HG03558 (cell line): ENCODE data around the gene DCAF4.
"Not testable (repeated sequence)": the region's sequence is repeated elsewhere in the genome, so short reads cannot be mapped to it uniquely, and the experiment has no call there.

Experiments used
- ATAC-seq: cut with Tn5 transposase; IDR thresholded peaks from one replicate; pipeline ENCODE4 v1.9.1; 2021; ENCODE audit warnings: moderate number of reproducible peaks; ENCODE audit not compliant: unreplicated experiment; ENCODE audit errors: extremely low read depth

Gene DCAF4

DNA sequence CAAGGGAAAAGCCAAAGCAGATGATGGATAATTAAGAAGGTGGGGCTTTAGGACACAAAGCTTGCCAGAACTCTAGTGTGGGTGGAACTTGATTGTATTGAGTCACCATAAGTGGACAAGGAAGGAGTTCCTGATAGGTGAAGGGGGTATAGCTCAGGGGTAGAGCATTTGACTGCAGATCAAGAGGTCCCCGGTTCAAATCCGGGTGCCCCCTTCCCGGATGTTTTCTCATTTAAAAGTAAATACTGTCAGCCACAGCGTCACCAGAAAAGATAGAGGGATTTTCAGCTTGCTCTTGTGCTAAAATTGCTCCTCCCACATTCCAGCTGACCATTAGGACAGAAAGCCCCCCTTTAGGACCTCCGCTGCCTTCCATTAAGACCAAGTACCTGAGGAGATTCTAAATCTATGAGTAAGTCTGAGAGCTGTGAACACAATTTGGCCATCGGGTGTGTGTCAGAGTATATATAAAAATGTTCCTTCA is 36.6 kb downstream of the DCAF4 start:
- ATAC-seq, result no peak

DNA sequence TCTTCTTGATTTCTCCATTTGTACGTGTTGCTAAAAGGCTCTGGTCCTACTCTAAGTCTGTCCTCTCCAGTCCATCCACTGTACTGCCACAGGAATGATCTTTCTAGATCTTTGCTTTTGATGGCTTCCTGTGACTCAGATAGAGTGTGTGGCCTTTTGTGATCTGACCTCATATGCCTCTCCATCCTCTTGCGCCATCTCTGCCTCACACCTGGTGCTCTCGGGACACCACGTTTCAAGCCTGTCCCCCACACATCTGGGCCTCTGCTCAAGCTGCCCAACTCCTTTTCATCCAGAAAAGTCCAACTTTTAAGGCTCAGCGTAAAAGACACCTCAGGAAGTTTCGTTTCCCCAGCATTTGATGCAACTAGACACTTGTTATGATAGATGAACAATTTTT is 39.0 kb downstream of the DCAF4 start:
- no peak for ATAC-seq

DNA sequence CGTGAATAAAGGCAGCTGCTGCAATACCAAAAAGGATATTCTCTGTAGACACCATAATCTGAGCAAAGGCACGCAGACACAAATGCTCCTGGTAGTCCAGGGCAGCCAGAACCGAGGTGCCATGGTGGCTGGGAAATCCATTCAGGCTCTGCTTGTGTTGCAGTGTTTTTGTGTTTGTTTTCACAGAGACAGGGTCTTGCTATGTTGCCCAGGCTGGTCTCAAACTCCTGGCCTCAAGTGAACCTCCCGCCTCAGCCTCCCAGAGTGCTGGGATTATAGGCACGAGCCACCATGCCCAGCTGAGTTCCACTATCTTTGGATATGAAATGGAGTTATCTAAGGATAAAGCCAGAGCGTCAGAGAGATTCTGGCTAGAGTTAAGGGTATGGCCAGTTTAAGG is 39.8 kb downstream of the DCAF4 start:
- ATAC-seq, result no peak

DNA sequence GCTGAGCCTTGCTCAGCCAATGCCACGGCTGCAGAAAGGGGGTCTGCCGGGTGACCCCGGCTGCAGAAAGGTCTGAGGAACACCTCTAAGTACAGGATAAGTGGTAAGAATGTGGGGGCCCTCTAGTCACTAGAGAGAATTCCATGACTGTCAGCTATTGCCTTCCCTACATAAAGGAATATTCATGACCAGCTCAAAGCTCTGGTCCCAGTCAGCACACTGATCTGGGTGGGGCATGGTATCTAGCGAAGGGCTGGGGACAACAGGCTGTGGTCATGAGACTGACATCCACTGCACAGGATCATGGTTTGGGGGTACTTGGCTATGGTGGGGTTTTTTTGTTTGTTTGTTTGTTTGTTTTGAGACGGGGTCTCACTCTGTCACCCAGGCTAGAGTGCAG is 42.1 kb downstream of the DCAF4 start:
- no peak for ATAC-seq

DNA sequence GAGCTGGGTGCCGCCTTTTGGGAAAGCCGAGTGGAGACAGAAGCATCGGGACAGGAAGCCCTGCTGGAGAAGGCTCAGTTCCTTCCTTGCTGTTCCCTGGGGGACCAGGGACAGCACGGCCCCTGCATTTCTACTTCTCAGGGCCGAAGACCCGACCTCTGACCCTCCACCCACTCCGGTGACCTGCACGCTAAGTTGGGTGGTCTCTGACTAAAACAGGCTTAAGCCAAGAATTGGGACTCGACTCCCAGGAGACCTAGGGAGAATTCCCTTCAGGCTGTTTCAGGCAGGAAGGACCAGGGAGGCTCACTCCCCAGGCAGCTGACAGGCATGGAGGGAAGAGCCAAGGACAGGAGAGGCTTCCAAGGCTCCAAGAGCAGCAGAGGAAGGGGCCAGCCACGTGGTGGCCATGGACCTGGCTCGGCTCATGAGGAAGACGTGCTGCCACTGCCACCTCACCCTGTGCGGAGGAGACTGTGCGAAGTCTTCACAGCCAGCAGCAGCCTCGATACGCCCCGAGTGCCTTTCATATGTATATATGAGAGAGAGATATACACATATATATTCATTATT is 43.9 kb downstream of the DCAF4 start:
- no peak for ATAC-seq

DNA sequence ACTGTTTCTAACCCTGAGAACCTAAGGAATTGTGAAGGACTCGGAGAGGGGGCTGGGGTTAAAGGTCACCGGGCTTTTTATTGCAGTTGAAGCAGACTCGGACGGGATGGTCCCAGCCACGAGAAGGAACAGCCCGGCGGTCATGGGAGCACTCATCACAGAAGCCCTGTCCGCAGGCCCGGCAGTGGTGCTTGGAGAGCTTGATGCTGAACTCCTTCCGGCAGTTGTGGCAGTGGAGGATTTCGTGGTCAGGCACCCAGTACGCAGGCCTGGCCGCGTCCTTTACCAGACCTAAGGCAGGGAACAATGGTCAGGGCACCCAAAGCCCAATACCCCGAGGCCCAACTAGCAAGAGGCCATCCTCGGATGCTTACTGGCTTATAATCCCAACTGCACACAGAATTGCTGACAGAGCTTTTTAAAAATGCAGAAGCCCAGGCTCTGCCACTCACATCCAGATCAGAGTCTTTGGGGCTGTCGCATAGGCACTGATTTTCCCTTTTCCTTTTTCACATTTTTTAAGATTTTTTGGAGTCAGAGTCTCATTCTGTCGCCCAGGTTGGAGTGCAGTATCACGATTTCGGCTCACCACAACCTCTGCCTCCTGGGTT is 44.7 kb downstream of the DCAF4 start:
- no peak for ATAC-seq

DNA sequence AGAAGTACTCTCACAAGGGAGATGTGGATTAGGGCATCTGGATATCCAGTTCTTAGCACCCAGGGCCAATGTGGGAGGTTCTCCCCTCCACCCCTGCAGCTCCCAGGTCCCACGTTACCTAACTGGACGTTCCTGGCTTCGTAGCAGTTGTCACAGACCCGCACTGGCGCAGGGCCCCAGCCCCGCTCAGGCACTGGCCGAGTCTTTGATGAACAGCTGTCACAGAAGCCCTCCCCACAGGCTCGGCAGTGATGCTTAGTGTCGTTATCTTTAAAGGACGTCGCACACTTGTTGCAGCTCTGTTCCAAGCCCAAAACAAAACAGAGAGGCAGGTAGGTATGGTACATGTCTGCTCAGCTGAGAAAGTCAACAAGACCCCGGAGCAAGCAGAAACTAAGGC is 48.4 kb downstream of the DCAF4 start:
- ATAC-seq, result no peak

DNA sequence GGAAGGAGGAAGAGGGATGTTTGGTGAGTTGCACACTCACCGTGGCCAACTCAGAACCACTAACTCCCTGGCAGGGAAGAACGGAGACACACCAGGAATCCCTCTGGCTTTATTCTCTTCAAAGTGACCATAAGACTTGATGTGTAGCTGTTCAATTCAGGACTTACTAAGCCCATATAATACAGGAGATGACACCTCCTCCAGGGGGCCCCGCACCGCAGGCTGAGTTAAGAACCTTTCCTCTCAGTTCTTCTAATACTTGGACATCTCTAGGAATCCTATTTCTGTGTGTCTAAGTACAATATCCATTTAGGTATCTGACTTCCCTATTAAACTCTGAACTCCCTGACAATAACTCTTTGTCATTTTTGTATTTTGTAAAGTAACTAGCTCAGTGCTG is 49.5 kb downstream of the DCAF4 start:
- no peak for ATAC-seq

DNA sequence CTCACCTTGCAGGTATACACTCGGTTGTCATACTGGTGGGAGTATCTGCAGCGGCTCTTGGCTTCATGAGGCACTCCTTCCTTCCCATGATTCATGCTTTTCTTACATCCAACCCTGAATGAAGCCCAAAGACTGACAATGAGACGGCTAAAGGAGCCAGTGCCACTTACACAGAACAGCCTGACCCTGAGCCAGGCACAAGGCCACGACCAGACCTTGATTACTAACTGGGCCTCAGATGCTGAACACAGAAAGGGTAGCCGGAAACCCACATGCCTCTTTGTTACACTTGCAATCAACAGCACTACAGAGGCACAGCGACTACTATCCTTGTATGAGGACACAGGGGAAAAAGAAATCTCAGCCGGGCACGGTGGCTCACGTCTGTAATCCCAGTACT is 52.6 kb downstream of the DCAF4 start:
- ATAC-seq, result no peak

DNA sequence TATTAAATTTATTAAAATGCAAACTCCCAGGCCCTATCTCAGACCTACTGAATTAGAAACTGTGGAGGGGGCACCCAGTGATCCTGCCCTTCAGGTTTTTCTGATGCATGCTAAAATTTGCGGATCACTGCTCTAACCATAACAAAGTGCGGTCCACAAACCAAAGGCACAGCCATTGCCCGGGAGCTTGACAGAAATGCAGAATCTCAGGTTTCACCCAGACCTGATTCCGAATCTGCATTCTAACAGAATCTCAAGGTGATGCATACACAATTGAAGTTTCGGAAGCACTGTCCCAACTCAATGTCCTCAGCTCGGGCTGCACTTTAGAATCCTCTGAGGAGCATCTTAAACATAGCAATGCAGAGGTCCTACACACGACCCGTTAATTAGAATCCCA is 54.6 kb downstream of the DCAF4 start:
- ATAC-seq, result no peak

DNA sequence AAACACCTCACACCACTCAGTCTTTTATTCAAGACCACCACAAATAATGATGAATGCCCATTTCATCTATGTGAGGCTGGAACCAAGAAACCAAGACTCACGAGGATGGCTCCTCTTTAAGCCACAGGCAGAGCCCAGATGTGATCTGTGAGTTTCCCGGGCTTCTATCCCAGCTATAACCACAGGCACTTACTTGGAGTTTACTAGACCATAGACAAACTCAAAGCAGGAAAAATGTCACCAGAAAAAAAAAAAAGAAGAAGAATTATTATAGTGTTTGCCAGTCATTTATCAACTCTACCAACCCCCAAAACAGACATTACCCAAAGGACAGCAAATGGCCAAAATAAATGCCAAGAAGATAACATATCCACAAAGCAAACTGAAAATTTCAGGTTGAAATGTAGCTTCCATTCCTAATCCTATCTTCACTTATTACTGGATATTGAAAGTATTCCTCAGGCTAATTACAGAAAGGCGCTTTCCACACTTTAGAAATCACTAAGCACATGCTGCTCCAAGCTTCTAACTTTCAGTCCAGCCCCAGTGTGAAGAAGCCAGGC is 56.0 kb downstream of the DCAF4 start:
- ATAC-seq, result no peak

DNA sequence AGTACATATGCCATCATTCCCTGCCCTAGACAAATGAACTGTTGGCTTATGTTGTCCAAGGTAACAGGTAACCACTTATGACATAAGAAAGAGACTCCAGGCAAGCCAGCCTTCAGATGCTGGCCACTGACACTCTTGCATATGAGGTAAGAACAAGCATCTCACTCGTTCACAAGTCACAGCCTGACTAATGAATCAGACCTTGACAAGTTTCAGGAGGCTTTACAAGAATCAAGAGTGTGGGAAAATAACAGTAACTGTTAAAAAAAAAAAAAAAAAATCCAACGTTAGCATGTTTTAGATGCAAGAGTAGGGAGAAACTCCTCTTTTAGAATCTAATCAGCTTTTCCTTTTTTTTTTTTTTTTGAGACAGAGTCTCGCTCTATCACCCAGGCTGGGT is 60.0 kb downstream of the DCAF4 start:
- no peak for ATAC-seq

DNA sequence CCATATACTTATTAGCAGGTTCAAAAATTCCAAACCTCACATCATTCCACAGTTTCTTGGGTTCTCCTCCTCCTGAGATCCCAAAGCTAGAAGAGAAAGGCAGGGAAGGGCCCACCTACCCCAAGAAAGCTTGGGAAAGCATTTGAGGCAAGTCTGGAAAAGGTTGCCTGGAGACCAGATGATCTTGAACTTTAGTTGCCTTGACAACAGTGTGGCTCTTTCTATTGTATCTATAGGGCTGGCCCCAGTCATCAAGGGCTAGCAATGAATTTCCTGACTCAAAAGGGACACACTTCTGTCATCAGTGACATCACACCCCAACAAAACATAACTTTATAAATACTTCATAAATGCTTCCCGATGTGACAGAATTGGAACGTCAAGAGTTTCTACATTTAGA is 60.6 kb downstream of the DCAF4 start:
- no peak for ATAC-seq

DNA sequence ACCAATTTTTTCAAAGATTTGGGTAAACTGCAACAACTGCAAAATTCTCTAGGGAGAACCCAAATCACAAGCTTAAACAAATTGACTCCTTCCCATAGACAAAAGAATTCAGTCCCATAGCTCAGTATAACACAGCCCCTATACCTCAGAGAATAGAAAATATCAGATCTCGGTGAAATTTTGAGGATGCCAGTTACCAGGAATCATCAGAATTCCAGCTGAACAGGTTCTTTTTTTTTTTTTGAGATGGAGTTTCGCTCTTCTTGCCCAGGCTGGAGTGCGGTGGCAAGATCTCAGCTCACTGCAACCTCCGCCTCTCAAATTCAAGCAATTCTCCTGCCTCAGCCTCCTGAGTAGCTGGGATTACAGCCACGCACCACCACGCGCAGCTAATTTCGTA is 63.9 kb downstream of the DCAF4 start:
- no peak for ATAC-seq

DNA sequence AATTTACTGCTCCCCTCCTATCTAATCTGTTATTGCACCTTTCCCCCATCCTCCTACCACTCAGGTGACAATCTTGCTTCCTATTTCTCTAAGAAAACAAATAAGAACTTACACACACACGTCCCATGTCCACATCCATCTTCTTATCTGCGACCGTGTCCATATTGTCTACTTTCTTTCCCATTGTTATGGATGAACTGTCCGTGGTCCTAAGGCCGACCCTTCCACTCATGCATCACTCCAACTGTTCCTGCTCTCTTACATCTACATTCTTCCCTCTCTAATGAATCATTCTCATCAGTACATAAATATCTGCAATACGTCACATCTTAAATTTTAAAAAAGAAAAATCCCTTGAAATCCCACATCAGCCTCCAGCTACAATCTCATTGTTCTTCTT is 70.7 kb downstream of the DCAF4 start:
- no peak for ATAC-seq

DNA sequence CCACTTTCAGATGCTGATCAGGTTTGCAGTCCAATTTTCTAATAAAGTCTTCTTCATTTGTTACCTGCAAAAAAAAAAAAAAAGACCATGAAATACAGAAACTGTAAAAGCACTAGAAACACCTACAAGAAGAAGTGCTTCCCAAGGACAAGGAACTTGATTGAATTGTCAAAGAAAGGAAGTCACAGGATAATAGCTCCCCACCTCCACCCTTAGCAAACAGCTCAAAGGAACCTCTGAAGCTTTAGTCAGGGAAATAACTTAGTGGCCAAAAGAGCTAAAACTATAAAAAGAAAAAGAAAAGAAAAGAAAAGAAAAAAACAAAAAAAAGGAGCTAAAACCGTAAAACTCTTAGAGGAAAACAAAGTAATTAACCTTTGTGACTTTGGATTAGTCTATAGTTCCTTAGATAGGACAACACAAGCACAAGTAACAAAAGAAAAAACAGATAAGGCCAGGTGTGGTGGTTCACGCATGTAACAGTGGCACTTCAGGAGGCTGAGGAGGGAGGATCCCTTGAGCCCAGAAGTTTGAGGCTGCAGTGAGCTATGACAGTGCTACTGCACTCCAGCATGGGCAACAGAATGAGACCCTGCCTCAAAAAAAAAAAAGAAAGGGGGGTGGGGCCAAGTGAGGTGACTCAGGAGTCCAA is 72.1 kb downstream of the DCAF4 start:
- no peak for ATAC-seq

DNA sequence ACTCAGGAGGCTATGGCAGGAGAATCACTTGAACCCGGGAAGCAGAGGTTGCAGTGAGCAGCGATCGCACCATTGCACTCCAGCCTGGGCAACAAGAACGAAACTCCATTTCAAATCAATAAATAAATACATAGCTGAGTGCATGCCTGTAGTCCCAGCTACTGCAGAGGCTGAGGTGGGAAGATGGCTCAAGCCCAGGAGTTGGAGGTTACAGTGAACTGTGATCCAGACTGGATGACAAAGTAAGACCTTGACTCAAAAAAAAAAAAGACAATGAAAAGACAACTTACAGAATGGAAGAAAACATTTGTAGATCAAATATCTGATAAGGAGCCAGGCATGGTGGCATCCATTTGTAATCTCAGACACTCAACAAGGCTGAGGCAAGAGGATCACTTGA is 73.1 kb downstream of the DCAF4 start:
- no peak for ATAC-seq

DNA sequence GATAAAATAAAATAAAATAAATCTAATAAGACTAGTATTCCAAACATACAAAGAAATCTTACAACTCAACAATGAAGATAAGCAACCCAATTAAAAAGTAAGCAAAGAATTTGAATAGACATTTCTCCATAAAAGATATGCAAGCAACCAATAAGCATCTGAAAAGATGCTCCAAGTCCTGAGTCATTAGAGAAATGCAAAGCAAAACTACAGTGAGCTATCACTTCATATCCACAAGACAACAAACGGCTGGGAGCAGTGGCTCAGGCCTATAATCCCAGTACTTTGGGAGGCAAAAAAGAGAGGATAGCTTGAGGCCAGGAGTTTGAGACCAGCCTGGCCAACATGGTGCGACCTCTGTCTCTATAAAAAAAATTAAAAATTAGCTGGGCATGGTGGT is 73.8 kb downstream of the DCAF4 start:
- ATAC-seq, result no peak

DNA sequence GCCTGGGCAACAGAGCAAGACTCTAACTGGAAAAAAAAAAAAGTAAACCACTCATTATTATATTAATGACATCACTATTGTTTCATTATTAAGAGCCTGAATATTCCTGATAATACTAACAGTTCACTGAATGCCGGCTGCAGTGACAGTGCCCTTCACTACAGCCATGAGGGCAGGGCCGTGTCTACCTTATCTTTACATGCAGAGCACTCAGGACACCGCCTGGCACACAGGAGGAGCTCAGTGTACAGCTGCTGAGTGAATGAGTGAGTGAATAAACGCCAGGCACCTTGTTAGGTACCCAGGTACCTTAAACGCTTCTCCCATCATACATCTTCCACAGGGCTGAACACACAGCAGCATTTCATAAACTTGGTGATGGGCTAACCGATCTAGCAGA is 77.4 kb downstream of the DCAF4 start:
- ATAC-seq, result no peak

DNA sequence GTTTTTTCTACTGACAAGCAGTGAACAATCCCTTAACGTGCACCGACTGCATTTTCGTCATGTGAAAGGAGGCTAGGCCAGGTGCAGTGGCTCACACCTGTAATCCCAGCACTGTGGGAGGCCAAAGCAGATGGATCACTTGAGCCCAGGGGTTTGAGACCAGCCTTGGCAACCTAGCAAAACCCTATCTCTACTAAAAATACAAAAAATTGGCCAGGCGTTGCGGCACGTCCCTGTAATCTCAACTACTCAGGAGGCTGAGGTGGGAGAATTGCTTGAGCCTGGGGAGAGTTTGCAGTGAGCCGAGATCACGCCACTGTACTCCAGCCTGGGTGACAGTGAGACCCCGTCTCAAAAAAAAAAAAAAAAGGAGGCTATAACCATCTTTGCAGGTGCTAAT is 78.4 kb downstream of the DCAF4 start:
- ATAC-seq, result not testable (repeated sequence)

DNA sequence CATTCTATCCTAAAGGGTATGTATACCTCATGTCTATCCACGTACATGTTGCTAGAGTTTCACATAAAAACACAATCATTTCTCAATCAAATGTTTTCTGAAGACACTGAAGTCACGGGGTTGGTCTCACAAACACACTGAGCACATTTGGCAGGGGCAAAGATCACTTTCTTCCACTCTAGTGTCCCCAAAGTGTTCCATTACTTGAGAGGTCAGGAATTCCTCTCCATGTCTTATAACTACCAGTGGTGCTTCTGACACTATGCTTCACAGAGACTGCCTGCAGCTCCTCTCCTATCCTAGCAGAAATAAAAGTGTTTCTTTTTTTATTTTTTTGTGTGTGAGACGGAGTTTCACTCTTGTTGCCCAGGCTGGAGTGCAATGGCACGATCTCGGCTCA is 81.6 kb downstream of the DCAF4 start:
- no peak for ATAC-seq

DNA sequence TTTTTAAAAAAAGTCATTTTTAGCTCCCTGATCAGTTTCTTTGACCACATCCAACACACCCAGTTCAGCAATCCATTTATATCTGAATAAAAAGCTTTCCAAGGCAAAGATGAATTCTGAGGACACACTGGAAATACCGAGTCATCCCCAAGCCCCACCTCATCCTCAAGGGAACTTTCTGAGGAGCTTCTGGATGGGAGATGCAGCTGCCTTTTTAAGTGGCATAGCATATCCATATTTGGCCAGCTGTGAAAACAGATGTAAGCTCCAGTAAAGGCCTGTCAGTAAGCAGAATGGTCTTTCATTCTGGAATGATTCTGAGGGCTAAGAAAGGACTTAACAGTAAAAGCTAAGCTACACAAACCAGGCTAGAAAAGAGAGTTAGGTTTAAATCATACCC is 82.2 kb downstream of the DCAF4 start:
- no peak for ATAC-seq
